Measurements from ENCODE around the gene DGUOK.
A peak's percentile ranks its signal among the peaks of the same experiment; 100 is the strongest.
"Not testable (repeated sequence)": the region's sequence is repeated elsewhere in the genome, so short reads cannot be mapped to it uniquely, and the experiment has no call there.

DGUOK gene

GRCh38 chr2:73922681-73923080 is 4.0 kb upstream of the DGUOK start:
- no peak for DNase-seq

GRCh38 chr2:73925033-73925704 is 1.5 kb upstream of the DGUOK start:
- no peak for DNase-seq

- DNase-seq: no peak
Measured at GRCh38 chr2:73925853-73926492, 707 bp upstream of the DGUOK start.

- no peak for DNase-seq
Measured at GRCh38 chr2:73927344-73927743, 664 bp downstream of the DGUOK start.

GRCh38 chr2:73928963-73929347 is 2.3 kb downstream of the DGUOK start:
- no peak for DNase-seq

GRCh38 chr2:73930386-73930785 is 3.7 kb downstream of the DGUOK start:
- no peak for DNase-seq

- no peak for DNase-seq
Measured at GRCh38 chr2:73931531-73932500, 5.1 kb downstream of the DGUOK start.

GRCh38 chr2:73933194-73933593 is 6.5 kb downstream of the DGUOK start:
- peak; percentile 0 for DNase-seq

- no peak for DNase-seq
Measured at GRCh38 chr2:73935641-73936040, 9.0 kb downstream of the DGUOK start.

GRCh38 chr2:73937103-73937885 is 10.6 kb downstream of the DGUOK start:
- DNase-seq: no peak

- no peak for DNase-seq
Measured at GRCh38 chr2:73937899-73938298, 11.2 kb downstream of the DGUOK start.

- DNase-seq: no peak
Measured at GRCh38 chr2:73938718-73939352, 12.2 kb downstream of the DGUOK start.

GRCh38 chr2:73939419-73939818 is 12.7 kb downstream of the DGUOK start:
- no peak for DNase-seq

GRCh38 chr2:73940066-73940465 is 13.4 kb downstream of the DGUOK start:
- not testable (repeated sequence) for DNase-seq

- no peak for DNase-seq
Measured at GRCh38 chr2:73942664-73943063, 16.0 kb downstream of the DGUOK start.

GRCh38 chr2:73944714-73945113 is 18.0 kb downstream of the DGUOK start:
- no peak for DNase-seq

- DNase-seq: no peak
Measured at GRCh38 chr2:73946215-73946614, 19.5 kb downstream of the DGUOK start.

- no peak for DNase-seq
Measured at GRCh38 chr2:73946666-73947065, 20.0 kb downstream of the DGUOK start.

GRCh38 chr2:73947412-73948018 is 20.8 kb downstream of the DGUOK start:
- no peak for DNase-seq

GRCh38 chr2:73949802-73950201 is 23.1 kb downstream of the DGUOK start:
- DNase-seq: no peak

GRCh38 chr2:73952499-73953446 is 26.1 kb downstream of the DGUOK start:
- DNase-seq: no peak
